Neural progenitor cell (in vitro differentiated cells): Measurements from ENCODE around the gene IL16.

ENCODE experiments used
- CTCF ChIP-seq: fragments of 200-600 bp; sonication (generic); IDR thresholded peaks from 2 replicates; pipeline ENCODE4 v1.5.1; 2017; ENCODE audit warnings: antibody characterized with exemption, mild to moderate bottlenecking
- EZH2 ChIP-seq: fragments of 200-600 bp; sonication (generic); IDR thresholded peaks from 2 replicates; pipeline ENCODE4 v1.6.1; 2017; ENCODE audit warnings: antibody characterized with exemption, mild to moderate bottlenecking, moderate library complexity

GRCh38 chr15:81308260-81308659 lies 111.6 kb downstream of the IL16 start:
- TF ChIP-seq CTCF: no peak
- no peak for TF ChIP-seq EZH2
